Measurements from ENCODE around the gene DBT. TPM values are rescaled to one million over a fixed set of nuclear protein-coding genes. Genes with fewer than 3 reads are reported as not detected.

DBT gene
- total and polyA plus RNA-seq, 2 of the 13 experiments (the other 11 are each of a cell fraction or from before 2014, with no cell fraction given): 3.3 to 10.2 TPM

DNA sequence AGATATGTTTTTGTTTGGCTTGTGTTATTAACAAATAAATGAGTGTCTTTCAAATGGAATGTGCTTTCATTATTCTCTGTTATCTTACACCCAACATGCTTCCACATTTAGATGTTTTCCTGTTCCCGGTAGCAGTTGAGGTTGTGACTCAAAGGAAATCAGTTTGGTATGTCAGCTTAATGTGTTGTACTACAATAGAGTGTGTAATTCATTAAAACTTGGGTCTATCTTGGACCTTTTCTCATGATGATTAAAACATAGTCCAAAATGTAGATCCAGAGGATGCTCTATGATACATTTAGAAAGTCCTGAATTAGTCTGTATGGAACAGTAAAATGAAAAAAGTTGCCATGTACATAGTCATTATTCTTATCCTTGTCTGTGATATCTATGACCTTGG lies 43.1 kb upstream of the DBT start:
- in situ Hi-C loops (cut with HindIII; ENCODE audit: extremely low pct_ligation_motif_present, low pct_unique_long_range_greater_than_20kb) (no loop called here), intact Hi-C loops (cut with micrococcal nuclease; ENCODE audit: unreplicated experiment) (no loop called here)
- ChIA-PET POLR2A (no interaction called here), CTCF (ENCODE audit: low intra/inter-chr PET ratio, low total read pairs) (no interaction called here)
- 100% methylated on average over 1 of the region's 1 CpG for WGBS (ENCODE audit: low lambda C conversion rate)
- DNase-seq (ENCODE audit: low spot score) (no peak), FAIRE-seq (no peak), ATAC-seq (no peak)
- Histone ChIP-seq H3K4me2 (ENCODE audit: low read depth, low read length) (no peak overlapping the region), H3K4me3 (replicated peaks in 1 of 3; ENCODE audit: insufficient read depth in 1 of 3, low read depth in 2 of 3, low read length in 3 of 3) (no peak overlapping the region), H2AFZ (ENCODE audit: low read length) (no peak overlapping the region), H3K9ac (ENCODE audit: insufficient read depth, low read depth, low read length) (no peak overlapping the region), H3K79me2 (ENCODE audit: insufficient read depth, low read length) (no peaks in the 10 kb centered on the region), H3K9me3 (ENCODE audit: low read length) (no peaks in the 10 kb centered on the region), H3K27ac (ENCODE audit: extremely low read length, insufficient read depth, low read length) (no peak overlapping the region), H3K27me3 (ENCODE audit: control insufficient read depth in 1 of 2, insufficient read depth in 2 of 2, low read length in 2 of 2) (no peaks in the 10 kb centered on the region), H3K4me1 (ENCODE audit: insufficient read depth, low read length) (no peaks in the 10 kb centered on the region), H4K20me1 (ENCODE audit: insufficient read depth, low read length) (no peaks in the 10 kb centered on the region), H3K36me3 (replicated peaks in 1 of 2; ENCODE audit: control insufficient read depth in 1 of 2, insufficient read depth in 2 of 2, low read length in 2 of 2) (peaks cover 0 to 26% of the 10 kb centered on the region in 2 experiments; a peak in 3 of 5 replicates)
- TF ChIP-seq ZNF790 (CRISPR knock-in tag; IDR thresholded peaks at IDR 0.05; ENCODE audit: borderline replicate concordance) (no peak), SATB2 (CRISPR knock-in tag; IDR thresholded peaks at IDR 0.05) (no peak), SRSF1 (optimal IDR thresholded peaks at IDR 0.05; ENCODE audit: low read depth, low read length) (no peak), ZNF136 (CRISPR knock-in tag; IDR thresholded peaks at IDR 0.05; ENCODE audit: low read depth) (no peak), ZNF841 (CRISPR knock-in tag; IDR thresholded peaks at IDR 0.05; ENCODE audit: borderline replicate concordance) (no peak), ZNF350 (CRISPR knock-in tag; IDR thresholded peaks at IDR 0.05; ENCODE audit: borderline replicate concordance, low read depth) (no peak), ZNF30 (CRISPR knock-in tag; IDR thresholded peaks at IDR 0.05) (no peak), CBFB (CRISPR knock-in tag; IDR thresholded peaks at IDR 0.05) (no peak), MEF2D (CRISPR knock-in tag; IDR thresholded peaks at IDR 0.05) (no peak), FOXJ3 (CRISPR knock-in tag; IDR thresholded peaks at IDR 0.05; ENCODE audit: borderline replicate concordance) (no peak), BRCA1 (CRISPR knock-in tag; IDR thresholded peaks at IDR 0.05) (no peak), WIZ (CRISPR knock-in tag; IDR thresholded peaks at IDR 0.05) (no peak), MAF1 (CRISPR knock-in tag; IDR thresholded peaks at IDR 0.05; ENCODE audit: borderline replicate concordance) (no peak), NFE2L1 (CRISPR knock-in tag; IDR thresholded peaks at IDR 0.05; ENCODE audit: borderline replicate concordance) (no peak), ZFYVE20 (CRISPR knock-in tag; IDR thresholded peaks at IDR 0.05; ENCODE audit: borderline replicate concordance, low read depth) (no peak), ZSCAN22 (CRISPR knock-in tag; IDR thresholded peaks at IDR 0.05) (no peak), KDM5A (IDR thresholded peaks at IDR 0.05; ENCODE audit: borderline replicate concordance, low read length) (no peak)
- TF ChIP-seq, protein P1, sequence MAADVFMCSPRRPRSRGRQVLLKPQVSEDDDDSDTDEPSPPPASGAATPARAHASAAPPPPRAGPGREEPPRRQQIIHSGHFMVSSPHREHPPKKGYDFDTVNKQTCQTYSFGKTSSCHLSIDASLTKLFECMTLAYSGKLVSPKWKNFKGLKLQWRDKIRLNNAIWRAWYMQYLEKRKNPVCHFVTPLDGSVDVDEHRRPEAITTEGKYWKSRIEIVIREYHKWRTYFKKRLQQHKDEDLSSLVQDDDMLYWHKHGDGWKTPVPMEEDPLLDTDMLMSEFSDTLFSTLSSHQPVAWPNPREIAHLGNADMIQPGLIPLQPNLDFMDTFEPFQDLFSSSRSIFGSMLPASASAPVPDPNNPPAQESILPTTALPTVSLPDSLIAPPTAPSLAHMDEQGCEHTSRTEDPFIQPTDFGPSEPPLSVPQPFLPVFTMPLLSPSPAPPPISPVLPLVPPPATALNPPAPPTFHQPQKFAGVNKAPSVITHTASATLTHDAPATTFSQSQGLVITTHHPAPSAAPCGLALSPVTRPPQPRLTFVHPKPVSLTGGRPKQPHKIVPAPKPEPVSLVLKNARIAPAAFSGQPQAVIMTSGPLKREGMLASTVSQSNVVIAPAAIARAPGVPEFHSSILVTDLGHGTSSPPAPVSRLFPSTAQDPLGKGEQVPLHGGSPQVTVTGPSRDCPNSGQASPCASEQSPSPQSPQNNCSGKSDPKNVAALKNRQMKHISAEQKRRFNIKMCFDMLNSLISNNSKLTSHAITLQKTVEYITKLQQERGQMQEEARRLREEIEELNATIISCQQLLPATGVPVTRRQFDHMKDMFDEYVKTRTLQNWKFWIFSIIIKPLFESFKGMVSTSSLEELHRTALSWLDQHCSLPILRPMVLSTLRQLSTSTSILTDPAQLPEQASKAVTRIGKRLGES (CRISPR knock-in tag; IDR thresholded peaks at IDR 0.05; ENCODE audit: borderline replicate concordance): no peak
- TF ChIP-seq, protein P2, sequence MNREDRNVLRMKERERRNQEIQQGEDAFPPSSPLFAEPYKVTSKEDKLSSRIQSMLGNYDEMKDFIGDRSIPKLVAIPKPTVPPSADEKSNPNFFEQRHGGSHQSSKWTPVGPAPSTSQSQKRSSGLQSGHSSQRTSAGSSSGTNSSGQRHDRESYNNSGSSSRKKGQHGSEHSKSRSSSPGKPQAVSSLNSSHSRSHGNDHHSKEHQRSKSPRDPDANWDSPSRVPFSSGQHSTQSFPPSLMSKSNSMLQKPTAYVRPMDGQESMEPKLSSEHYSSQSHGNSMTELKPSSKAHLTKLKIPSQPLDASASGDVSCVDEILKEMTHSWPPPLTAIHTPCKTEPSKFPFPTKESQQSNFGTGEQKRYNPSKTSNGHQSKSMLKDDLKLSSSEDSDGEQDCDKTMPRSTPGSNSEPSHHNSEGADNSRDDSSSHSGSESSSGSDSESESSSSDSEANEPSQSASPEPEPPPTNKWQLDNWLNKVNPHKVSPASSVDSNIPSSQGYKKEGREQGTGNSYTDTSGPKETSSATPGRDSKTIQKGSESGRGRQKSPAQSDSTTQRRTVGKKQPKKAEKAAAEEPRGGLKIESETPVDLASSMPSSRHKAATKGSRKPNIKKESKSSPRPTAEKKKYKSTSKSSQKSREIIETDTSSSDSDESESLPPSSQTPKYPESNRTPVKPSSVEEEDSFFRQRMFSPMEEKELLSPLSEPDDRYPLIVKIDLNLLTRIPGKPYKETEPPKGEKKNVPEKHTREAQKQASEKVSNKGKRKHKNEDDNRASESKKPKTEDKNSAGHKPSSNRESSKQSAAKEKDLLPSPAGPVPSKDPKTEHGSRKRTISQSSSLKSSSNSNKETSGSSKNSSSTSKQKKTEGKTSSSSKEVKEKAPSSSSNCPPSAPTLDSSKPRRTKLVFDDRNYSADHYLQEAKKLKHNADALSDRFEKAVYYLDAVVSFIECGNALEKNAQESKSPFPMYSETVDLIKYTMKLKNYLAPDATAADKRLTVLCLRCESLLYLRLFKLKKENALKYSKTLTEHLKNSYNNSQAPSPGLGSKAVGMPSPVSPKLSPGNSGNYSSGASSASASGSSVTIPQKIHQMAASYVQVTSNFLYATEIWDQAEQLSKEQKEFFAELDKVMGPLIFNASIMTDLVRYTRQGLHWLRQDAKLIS (CRISPR knock-in tag; IDR thresholded peaks at IDR 0.05): no peak
- BruUV-seq (replicated peaks): no TSS peak
